Gastroesophageal sphincter (tissue), 4 donors: Measurements from ENCODE around the gene ZMYM3. TPM values are rescaled to one million over a fixed set of nuclear protein-coding genes. Genes with fewer than 3 reads are reported as not detected.

Experiments
- ATAC-seq: fragments of 150-250 bp; one replicate; pipeline ENCODE4 v1.9.1; 2016; ENCODE audit warnings: mild to moderate bottlenecking, moderate library complexity
- H3K27ac ChIP-seq, 4 donors: fragments of 200-600 bp; sonication (generic) in 3 of 4; 1 replicate in 3 of 4; 2 replicates in 1 of 4; pipeline ENCODE4 v1.5.1; 2016 to 2019
- H3K27me3 ChIP-seq: fragments of 200-600 bp; sonication (generic); one replicate; pipeline ENCODE4 v1.5.1; 2019
- H3K36me3 ChIP-seq, 2 donors: fragments of 200-600 bp; sonication (generic); one replicate each; pipeline ENCODE4 v1.5.1; 2019; ENCODE audit warnings: control low read depth in 1 of 2
- H3K4me1 ChIP-seq, 3 donors: fragments of 200-600 bp; sonication (generic); 1 replicate in 2 of 3; 2 replicates in 1 of 3; pipeline ENCODE4 v1.5.1; 2016 to 2019; ENCODE audit warnings: control low read depth in 2 of 3
- H3K4me3 ChIP-seq, 2 donors: fragments of 200-600 bp; sonication (generic); one replicate each; pipeline ENCODE4 v1.5.1; 2019; ENCODE audit warnings: mild to moderate bottlenecking in 1 of 2, moderate library complexity in 1 of 2
- H3K9me3 ChIP-seq, 3 donors: fragments of 200-600 bp; sonication (generic); one replicate each; pipeline ENCODE4 v1.5.1; 2017 to 2019; ENCODE audit warnings: control low read depth in 2 of 3
- EP300 ChIP-seq: sonication (generic); formaldehyde crosslinking; IDR thresholded peaks from one replicate; pipeline ENCODE4 v1.6.1; 2017; ENCODE audit warnings: antibody characterized with exemption, mild to moderate bottlenecking
- POLR2A ChIP-seq, 2 donors: fragments of 450-650 bp; IDR thresholded peaks; one replicate each; pipeline ENCODE4 v1.6.1; 2017; ENCODE audit warnings: antibody characterized with exemption in 2 of 2, mild to moderate bottlenecking in 2 of 2, moderate library complexity in 1 of 2
- POLR2AphosphoS5 ChIP-seq: sonication (generic); formaldehyde crosslinking; IDR thresholded peaks from one replicate; pipeline ENCODE4 v1.6.1; 2017; ENCODE audit warnings: antibody characterized with exemption
- WGBS, 2 donors: methylation state at CpG; one replicate each; pipeline ENCODE4 v1.1.5; 2018; ENCODE audit warnings: low coverage in 1 of 2; 5-methylcytosine and 5-hydroxymethylcytosine counted together
- total RNA-seq, 4 donors: library from RNA; depleted of rRNA; stranded (reverse); fragments of >200 nt; gene quantifications; one replicate each; pipeline ENCODE4 v1.1.0, GENCODE V29; 2016
- TF ChIP-seq, protein P1 (sequence below), 4 experiments: fragments of 200-600 bp in 2 of 4; fragments of 450-650 bp in 2 of 4; sonication (generic) in 1 of 4; IDR thresholded peaks; one replicate each; pipeline ENCODE4 v1.5.1; 2017 to 2019; ENCODE audit warnings: antibody characterized with exemption in 4 of 4, mild to moderate bottlenecking in 2 of 4, moderate library complexity in 2 of 4

ZMYM3 gene
- total RNA-seq, 4 donors from 2014 or later = 9.7 to 18.5 (median 13.4) TPM

DNA sequence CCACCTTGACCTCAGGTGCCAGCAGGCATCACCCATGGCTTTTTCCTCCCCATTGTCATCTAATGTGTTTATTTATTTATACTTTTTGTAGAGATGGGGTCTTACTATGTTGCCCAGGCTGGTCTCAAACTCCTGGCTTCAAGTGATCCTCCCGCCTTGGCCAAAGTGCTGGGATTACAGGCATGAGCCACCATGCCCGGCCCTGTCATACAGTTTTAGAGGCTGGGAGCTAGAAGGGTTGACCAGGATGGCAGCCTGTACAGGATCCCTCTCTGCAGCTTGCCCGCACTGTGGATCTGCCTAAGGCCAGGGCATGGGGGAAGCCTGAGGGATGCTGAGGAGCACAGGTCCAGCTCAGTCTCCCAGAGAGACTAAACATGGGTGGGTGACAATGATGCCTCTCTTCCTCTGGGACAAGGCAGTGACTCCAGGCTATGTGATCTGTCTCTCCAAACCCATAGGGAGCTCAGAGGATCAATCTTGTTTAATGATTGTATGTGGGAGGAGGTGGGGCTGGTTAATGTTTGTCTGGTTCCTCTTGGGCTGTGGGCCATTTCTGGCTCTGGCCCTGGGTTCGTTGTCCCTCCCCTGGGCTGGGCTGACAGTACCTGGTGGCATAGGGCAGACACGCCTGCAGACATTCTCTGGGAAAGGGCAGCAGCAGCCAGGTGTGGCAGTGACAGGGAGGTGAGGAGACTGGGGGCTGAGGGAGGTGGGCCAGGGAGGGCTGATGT, 39.2 kb downstream of the ZMYM3 start:
- no peak for ATAC-seq
- no peak for TF ChIP-seq POLR2AphosphoS5
- TF ChIP-seq, protein P1, sequence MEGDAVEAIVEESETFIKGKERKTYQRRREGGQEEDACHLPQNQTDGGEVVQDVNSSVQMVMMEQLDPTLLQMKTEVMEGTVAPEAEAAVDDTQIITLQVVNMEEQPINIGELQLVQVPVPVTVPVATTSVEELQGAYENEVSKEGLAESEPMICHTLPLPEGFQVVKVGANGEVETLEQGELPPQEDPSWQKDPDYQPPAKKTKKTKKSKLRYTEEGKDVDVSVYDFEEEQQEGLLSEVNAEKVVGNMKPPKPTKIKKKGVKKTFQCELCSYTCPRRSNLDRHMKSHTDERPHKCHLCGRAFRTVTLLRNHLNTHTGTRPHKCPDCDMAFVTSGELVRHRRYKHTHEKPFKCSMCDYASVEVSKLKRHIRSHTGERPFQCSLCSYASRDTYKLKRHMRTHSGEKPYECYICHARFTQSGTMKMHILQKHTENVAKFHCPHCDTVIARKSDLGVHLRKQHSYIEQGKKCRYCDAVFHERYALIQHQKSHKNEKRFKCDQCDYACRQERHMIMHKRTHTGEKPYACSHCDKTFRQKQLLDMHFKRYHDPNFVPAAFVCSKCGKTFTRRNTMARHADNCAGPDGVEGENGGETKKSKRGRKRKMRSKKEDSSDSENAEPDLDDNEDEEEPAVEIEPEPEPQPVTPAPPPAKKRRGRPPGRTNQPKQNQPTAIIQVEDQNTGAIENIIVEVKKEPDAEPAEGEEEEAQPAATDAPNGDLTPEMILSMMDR (IDR thresholded peaks at IDR 0.05) = no peak
- TF ChIP-seq POLR2A (IDR thresholded peaks at IDR 0.05) = no peak
- no peak overlapping the region for H3K4me3 ChIP-seq
- H3K27ac ChIP-seq = no peak overlapping the region
- H3K36me3 ChIP-seq = no peaks in the 10 kb centered on the region
- no peaks in the 10 kb centered on the region for H3K4me1 ChIP-seq
- no CpG with 5 or more reads among the region's 5 CpGs for WGBS, 2 donors
- H3K27me3 ChIP-seq = no peaks in the 10 kb centered on the region
- H3K9me3 ChIP-seq = no peaks in the 10 kb centered on the region

DNA sequence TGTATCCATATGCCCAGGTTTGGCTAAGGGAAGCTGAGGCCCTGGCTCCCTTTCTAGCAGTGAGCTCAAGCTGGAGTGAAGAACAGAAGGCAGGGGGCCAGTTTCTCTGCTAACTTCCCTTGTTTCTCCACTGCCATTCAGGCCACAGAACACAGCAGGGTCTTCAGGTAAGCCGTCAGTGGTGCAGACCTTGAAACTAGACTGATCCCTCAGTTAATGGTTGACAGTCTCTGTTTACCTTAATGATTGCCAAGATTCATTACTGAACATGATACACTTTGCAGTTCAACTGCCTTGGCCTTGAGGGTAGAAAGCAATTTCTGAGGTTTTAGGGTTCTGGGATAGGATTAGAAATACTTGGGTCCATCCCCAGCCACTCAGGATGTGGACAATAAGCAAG, 39.8 kb downstream of the ZMYM3 start:
- TF ChIP-seq EP300 (no peak), POLR2AphosphoS5 (no peak), POLR2A (IDR thresholded peaks at IDR 0.05) (no peak)
- TF ChIP-seq, protein P1 (IDR thresholded peaks at IDR 0.05) = no peak
- no peak for ATAC-seq
- WGBS, 2 donors = no CpG with 5 or more reads among the region's 1 CpG

DNA sequence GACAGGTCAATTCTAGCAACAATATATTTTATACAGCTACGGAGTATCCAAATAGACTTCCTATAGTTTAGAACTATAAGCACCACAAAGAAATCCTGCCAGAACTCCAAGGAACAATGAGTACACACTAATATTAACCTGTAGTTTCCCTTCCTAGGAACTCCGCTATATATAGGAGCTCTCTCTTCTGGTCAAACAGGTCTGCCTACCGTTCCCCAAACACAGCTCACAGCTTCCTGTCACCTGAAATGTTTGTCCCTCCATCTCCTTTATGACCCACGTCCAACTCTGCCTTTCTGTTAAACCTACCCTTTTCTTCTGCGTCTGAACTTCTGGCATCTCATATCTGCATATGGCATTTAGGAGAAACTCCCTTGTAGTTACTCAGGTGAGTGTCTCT, 41.4 kb downstream of the ZMYM3 start:
- Histone ChIP-seq H3K4me1 (no peaks in the 10 kb centered on the region), H3K4me3 (no peak overlapping the region), H3K9me3 (no peaks in the 10 kb centered on the region), H3K36me3 (no peaks in the 10 kb centered on the region), H3K27ac (no peak overlapping the region), H3K27me3 (no peaks in the 10 kb centered on the region)
- ATAC-seq = no peak
- TF ChIP-seq POLR2AphosphoS5 (no peak), EP300 (no peak), POLR2A (IDR thresholded peaks at IDR 0.05) (no peak)
- TF ChIP-seq, protein P1 (IDR thresholded peaks at IDR 0.05) = no peak
- WGBS, 2 donors = 49 to 51% methylated on average over 4 to 5 of the region's 5 CpGs

More for the DNA sequence above, 39.8 kb downstream of the ZMYM3 start:
- Histone ChIP-seq H3K27me3 (no peaks in the 10 kb centered on the region), H3K4me1 (no peaks in the 10 kb centered on the region), H3K9me3 (no peaks in the 10 kb centered on the region), H3K36me3 (no peaks in the 10 kb centered on the region), H3K27ac (no peak overlapping the region), H3K4me3 (no peak overlapping the region)

DNA sequence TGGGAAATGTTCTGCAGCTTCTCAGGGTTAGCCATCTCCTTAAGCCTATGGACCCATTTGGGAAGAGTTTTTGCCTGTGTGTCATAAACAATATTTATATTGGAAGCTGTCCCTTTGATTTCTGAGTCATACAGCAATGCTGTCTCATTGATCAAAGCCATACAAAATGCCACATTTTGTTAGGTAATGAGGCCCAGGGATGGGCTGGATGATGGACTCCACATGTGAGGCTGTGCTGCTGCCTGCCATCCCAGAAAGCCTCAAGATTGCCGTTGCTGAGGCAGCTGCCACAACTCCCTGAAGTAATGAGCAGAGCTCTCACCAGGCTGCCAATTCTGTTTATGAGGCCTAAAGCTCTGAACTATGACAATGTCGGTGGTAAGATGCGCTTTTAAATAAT, 43.1 kb downstream of the ZMYM3 start:
- Histone ChIP-seq H3K9me3 (no peaks in the 10 kb centered on the region), H3K27me3 (no peaks in the 10 kb centered on the region), H3K4me1 (no peaks in the 10 kb centered on the region), H3K27ac (no peak overlapping the region), H3K4me3 (no peak overlapping the region), H3K36me3 (no peaks in the 10 kb centered on the region)
- WGBS, 2 donors = 60 to 64% methylated on average over 1 to 3 of the region's 3 CpGs
- TF ChIP-seq POLR2AphosphoS5 = no peak
- TF ChIP-seq, protein P1 (IDR thresholded peaks at IDR 0.05) = no peak
- no peak for TF ChIP-seq EP300
- TF ChIP-seq POLR2A (IDR thresholded peaks at IDR 0.05) = no peak
- no peak for ATAC-seq
